Measurements from ENCODE around the gene ARHGAP28. TPM values are rescaled to one million over a fixed set of nuclear protein-coding genes. Genes with fewer than 3 reads are reported as not detected.

The ARHGAP28 gene
- total and polyA plus RNA-seq, 10 of the 15 experiments (the other 5 are each of a cell fraction or from before 2014, with no cell fraction given) = not detected

GRCh38 chr18:6868033-6868432 lies 138.5 kb downstream of the ARHGAP28 start:
- no peak overlapping the region for H3K9ac ChIP-seq (ENCODE audit: control insufficient read depth, insufficient read depth, low read length)
- H2AFZ ChIP-seq (ENCODE audit: control insufficient read depth, low read depth, low read length) = no peak overlapping the region
- FAIRE-seq (no peak), ATAC-seq (no peak), DNase-seq (ENCODE audit: low read depth, low spot score) (no peak)
- POLR2A ChIA-PET = no interaction called here
- intact Hi-C loops (cut with micrococcal nuclease; ENCODE audit: unreplicated experiment) (no loop called here), in situ Hi-C loops (cut with MboI) (no loop called here)
- no peaks in the 10 kb centered on the region for H4K20me1 ChIP-seq (ENCODE audit: control insufficient read depth, insufficient read depth)
- CTCF ChIA-PET = no interaction called here
- SMC1A ChIA-PET (ENCODE audit: uncharacterized antibody, unreplicated experiment) = no interaction called here
- BruUV-seq (replicated peaks) = no TSS peak
- H3K4me2 ChIP-seq (ENCODE audit: control insufficient read depth, insufficient read depth) = no peak overlapping the region
- H3K27me3 ChIP-seq (replicated peaks in 1 of 2; ENCODE audit: control insufficient read depth in 2 of 2, insufficient read depth in 2 of 2, low read length in 1 of 2) = no peaks in the 10 kb centered on the region
- whole genome bisulfite sequencing (ENCODE audit: insufficient coverage, insufficient replicate concordance, low lambda C conversion rate, missing lambda C conversion rate) = 59% methylated on average over 6 of the region's 6 CpGs
- no peaks in the 10 kb centered on the region for H3K79me2 ChIP-seq (ENCODE audit: control insufficient read depth, insufficient read depth, low read length)
- TF ChIP-seq MXI1 (IDR thresholded peaks at IDR 0.05; ENCODE audit: low read depth, low read length) (no peak), TARDBP (IDR thresholded peaks at IDR 0.05; ENCODE audit: borderline replicate concordance) (no peak), TCF12 (IDR thresholded peaks at IDR 0.05; ENCODE audit: low read depth, low read length) (no peak), SKIL (IDR thresholded peaks at IDR 0.05; ENCODE audit: low read depth, poor library complexity, severe bottlenecking) (no peak), MYB (IDR thresholded peaks at IDR 0.05; ENCODE audit: borderline replicate concordance, low read depth, low read length) (no peak), ZZZ3 (IDR thresholded peaks at IDR 0.05; ENCODE audit: control insufficient read depth, insufficient read length, low read depth) (no peak), EED (IDR thresholded peaks at IDR 0.05; ENCODE audit: low read depth) (no peak), NFXL1 (IDR thresholded peaks at IDR 0.05; ENCODE audit: borderline replicate concordance) (no peak), NKRF (conservative IDR thresholded peaks at IDR 0.05) (no peak), ASH2L (IDR thresholded peaks at IDR 0.05; ENCODE audit: borderline replicate concordance, low read depth) (no peak), E4F1 (IDR thresholded peaks at IDR 0.05; ENCODE audit: borderline replicate concordance, partially characterized antibody) (no peak), IRF3 (IDR thresholded peaks at IDR 0.05) (no peak), POLR2AphosphoS2 (IDR thresholded peaks at IDR 0.05; ENCODE audit: low read depth, low read length) (no peak)
- H3K9me3 ChIP-seq (replicated peaks; ENCODE audit: control insufficient read depth, insufficient read depth, low read length) = no peaks in the 10 kb centered on the region
- RAD21 ChIA-PET (ENCODE audit: unreplicated experiment) = no interaction called here
- H3K27ac ChIP-seq (ENCODE audit: control insufficient read depth, insufficient read depth) = no peak overlapping the region
- H3K4me3 ChIP-seq = no peak overlapping the region
- H3K36me3 ChIP-seq (ENCODE audit: control insufficient read depth in 2 of 2, insufficient read depth in 2 of 2, low read length in 1 of 2) = no peaks in the 10 kb centered on the region
- H3K4me1 ChIP-seq (ENCODE audit: control insufficient read depth, insufficient read depth, low read length) = no peaks in the 10 kb centered on the region
